GM19035 (cell line): ENCODE data around the gene S100A13.
"Not testable (repeated sequence)": the region's sequence is repeated elsewhere in the genome, so short reads cannot be mapped to it uniquely, and the experiment has no call there.

Experiments
- ATAC-seq: cut with Tn5 transposase; IDR thresholded peaks from one replicate; pipeline ENCODE4 v1.9.1; 2021; ENCODE audit not compliant: unreplicated experiment

The S100A13 gene

GRCh38 chr1:153608742-153609584 lies 18.3 kb downstream of the S100A13 start:
- ATAC-seq: no peak

DNA sequence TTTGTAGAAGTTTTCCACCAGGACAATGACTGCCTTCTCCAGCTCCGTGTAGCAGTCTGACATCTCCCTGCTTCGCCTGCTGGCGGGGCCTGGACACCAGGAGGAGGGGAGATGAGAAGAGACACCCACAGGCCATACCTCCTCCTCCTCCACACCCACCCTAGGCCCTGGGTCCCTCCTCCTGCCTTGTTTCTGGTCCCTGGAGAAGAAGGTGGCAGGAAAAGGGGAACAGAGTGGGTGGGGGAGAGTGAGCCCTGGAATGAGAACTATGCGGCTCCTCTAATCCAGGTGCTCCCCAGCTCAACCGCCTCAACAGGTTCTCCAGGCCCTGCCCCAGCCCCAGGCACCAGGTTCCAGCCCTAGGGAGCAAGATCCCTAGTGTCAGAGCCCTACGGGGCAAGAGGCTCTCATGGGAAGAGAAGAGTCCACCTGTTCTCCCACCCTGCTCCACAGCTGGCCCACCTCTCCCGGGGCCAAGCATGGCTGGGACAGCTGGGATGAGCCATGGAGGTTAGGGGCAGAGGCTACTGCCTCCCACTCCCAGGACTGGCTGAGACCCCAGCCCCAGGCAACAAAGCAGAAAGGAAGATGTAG lies 19.1 kb downstream of the S100A13 start:
- no peak for ATAC-seq

- no peak for ATAC-seq
These were observed 19.9 kb downstream of the S100A13 start for GRCh38 chr1:153607381-153607780.

DNA sequence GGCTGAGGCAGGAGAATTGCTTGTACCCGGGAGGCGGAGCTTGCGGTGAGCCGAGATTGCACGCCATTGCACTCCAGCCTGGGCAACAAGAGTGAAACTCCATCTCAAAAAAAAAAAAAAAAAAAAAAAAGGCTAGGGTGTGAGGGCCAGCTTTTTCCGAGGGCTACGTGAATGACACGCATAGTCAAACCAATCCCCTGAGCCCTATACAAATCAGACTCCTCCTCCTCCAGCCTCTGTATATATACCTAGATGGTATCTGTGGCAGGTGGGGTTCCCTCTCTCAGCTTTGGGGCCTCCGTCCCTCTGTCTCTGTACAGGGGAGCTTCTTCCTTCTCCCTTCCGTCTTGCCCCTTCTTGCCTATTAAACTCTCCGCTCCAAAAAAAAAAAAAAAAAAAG lies 21.1 kb downstream of the S100A13 start:
- ATAC-seq: no peak

- no peak for ATAC-seq
These were observed 24.6 kb downstream of the S100A13 start for GRCh38 chr1:153602749-153603148.

- no peak for ATAC-seq
These were observed 27.5 kb downstream of the S100A13 start for GRCh38 chr1:153599847-153600246.

DNA sequence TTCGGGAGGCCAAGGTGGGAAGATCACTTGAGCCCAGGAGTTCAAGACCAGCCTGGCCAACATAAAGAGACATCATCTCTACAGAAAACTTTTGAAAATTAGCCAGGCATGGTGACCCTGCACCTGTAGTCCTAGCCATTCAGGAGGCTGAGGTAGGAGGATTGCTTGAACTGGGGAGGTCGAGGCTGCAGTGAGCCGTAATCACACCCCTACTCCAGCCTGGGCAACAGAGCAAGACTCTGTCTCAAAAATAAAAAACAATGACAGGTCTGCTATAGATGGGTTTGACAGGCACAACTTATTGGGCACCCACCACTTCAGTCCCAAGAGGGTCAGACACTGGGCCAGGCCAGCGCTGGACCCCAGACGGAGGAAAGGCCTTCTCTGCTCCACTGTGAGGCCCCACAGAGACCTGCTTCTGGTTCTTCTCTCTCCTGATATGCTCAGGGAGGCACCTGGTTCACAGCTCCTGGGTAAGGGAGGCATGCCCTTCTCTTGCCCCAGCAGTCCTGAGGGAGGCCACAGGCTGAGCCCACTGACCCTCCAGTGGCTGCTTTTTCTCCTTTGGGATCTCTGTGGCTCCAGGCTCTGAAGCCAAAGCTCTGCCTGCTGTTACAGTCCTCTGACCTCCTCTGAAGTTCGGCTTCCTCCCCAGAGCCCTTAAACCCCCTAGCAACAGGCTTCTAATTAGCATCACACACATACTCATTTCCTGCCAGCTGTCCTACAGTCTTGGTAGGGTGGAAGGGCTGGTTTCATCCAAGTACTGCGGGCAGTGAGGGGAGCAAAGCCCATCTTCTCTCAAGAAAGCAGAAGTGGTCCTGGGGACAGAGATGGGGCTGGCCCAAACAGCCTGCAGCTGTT lies 28.8 kb downstream of the S100A13 start:
- peak; percentile 92 for ATAC-seq

DNA sequence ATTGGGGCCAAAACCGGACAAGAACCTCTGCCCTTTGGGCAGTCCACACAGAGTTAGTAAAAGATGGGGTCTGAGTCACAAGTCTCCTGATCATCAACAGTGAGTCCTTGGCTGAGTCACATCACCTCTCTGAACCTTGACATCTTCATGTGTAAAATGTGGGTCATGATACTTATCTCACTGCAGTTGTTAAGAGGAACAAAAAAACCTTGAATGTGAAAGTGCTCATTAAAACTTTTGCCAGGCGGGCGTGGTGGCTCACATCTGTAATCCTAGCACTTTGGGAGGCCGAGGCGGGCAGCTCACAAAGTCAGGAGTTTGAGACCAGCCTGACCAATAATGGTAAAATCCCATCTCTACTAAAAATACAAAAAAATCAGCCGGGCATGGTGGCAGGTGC lies 30.1 kb downstream of the S100A13 start:
- ATAC-seq: no peak

DNA sequence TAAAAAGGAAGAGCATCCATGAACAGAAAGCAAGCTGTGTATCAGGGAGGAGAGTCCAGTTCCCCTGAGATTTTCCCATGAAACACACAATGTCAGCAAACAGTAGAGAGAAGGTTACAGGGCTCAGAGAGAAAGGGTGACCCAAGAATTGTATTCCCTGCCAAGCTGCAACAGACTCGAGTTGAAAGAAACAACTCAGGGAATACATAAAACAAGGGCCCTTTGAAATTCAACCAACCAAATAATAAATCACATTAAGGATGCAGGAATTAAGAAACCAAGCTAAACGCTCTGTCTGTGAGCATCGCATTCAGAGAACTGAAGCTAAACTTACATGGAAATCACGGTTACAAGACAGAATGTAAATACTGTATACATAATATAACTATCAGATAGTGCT lies 34.6 kb downstream of the S100A13 start:
- ATAC-seq: no peak

- no peak for ATAC-seq
These were observed 38.8 kb downstream of the S100A13 start for GRCh38 chr1:153588482-153588881.

DNA sequence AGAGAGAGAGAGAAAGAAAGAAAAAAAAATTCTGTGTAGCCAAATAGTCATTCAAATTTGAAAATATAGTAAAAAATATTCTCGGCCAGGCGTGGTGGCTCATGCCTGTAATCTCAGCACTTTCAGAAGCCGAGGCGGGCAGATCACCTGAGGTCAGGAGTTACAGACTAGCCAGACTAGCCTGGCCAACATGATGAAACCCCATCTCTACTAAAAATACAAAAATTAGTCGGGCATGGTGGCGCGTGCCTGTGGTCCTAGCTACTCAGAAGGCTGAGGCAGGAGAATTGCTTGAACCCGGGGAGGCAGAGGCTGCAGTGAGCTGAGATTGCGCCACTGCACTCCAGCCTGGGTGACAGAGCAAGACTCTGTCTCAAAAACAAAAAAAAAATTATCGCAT lies 39.3 kb downstream of the S100A13 start:
- ATAC-seq: not testable (repeated sequence)

DNA sequence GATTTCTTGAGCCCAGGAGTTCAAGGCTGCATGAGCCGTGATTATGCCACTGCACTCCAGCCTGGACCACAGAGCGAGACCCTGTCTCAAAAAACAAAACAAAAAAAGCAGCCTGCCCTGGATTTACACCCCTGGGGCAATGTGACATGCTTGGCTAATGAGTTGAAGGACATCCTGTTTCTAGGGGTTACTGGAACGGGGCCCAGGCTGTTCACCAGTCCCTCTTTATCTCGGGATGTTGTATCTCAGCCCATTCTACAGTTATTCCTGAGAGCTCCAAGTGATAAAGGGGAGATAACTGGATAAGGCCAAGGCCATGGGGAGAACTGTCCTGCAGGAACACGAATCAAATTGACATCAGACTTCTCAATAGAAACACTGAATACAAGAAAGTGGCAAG lies 40.0 kb downstream of the S100A13 start:
- ATAC-seq: no peak

DNA sequence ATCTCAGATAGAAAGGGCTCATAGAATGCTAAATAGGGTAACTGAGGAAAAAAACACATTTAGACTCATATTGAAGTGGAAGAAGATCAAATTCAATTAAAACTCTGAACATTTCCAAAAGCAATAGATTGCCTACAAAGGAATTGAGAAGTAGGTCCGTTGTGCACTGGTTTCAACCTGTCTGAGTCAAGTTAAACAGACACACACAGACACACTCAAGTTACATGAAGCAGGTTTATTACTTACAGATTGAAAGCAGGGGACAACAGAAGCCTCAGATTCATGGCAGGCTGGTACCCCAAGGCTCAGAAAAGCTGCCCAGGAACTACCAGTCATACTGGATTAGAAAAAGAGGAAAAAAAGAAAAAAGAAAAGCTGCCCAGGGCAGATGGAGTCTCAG lies 41.0 kb downstream of the S100A13 start:
- ATAC-seq: no peak

DNA sequence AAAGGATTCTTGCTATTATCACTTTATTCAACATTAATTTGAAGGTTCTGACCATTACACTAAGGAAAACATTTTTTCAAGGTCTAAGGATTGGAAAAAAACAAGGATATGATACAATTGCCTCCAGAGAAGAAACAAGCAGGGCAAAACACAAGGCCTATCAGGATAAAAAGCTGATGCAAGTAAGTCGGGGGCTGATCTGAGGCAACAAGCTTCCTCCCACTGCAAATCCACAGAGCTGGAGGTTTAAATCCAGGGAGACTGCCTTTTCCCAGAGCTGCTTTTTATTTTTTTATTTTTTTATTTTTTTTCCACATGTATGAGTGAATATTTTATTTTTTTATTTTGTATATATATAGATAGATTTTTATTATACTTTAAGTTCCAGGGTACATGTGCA lies 42.3 kb downstream of the S100A13 start:
- ATAC-seq: no peak

- ATAC-seq: no peak
These were observed 43.3 kb downstream of the S100A13 start for GRCh38 chr1:153583976-153584375.

- not testable (repeated sequence) for ATAC-seq
These were observed 43.8 kb downstream of the S100A13 start for GRCh38 chr1:153583514-153583913.

DNA sequence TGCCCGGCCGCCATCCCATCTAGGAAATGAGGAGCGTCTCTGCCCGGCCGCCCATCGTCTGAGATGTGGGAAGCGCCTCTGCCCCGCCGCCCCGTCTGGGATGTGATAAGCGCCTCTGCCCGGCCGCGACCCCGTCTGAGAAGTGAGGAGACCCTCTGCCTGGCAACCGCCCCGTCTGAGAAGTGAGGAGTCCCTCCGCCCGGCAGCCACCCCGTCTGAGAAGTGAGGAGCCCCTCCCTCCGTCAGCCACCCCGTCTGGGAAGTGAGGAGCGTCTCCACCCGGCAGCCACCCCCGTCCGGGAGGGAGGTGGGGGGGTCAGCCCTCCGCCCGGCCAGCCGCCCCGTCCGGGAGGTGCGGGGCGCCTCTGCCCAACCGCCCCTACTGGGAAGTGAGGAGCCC lies 44.5 kb downstream of the S100A13 start:
- ATAC-seq: not testable (repeated sequence)

- no peak for ATAC-seq
These were observed 48.4 kb downstream of the S100A13 start for GRCh38 chr1:153578936-153579335.

GRCh38 chr1:153578490-153578889 lies 48.8 kb downstream of the S100A13 start:
- ATAC-seq: no peak

DNA sequence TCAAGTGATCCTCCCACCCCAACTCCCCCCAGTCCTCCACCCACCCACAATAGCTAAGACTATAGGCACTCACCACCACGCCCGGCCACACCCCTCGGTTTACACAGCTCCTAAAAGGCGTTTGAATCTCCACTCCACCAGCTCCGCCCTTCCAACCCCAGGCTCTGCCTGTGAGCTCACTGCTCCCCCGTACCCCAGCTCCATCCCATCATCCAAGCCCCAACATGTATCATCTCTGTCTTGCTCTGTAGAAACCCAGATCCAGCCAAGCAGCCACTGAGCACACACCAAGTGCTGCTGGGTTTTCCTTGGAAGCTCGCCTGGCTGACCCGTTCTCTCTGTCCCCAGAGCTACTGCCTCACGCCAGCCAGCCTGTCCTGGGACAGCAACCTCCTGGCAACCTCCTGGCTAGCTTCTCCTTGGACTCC lies 49.7 kb downstream of the S100A13 start:
- ATAC-seq: no peak

GRCh38 chr1:153577138-153577537 lies 50.2 kb downstream of the S100A13 start:
- ATAC-seq: no peak

DNA sequence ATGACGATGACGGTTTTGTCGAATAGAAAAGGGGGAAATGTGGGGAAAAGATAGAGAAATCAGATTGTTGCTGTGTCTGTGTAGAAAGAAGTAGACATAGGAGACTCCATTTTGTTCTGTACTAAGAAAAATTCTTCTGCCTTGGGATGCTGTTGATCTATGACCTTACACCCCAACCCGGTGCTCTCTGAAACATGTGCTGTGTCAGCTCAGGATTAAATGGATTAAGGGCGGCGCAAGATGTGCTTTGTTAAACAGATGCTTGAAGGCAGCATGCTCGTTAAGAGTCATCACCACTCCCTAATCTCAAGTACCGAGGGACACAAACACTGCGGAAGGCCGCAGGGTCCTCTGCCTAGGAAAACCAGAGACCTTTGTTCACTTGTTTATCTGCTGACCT lies 51.8 kb downstream of the S100A13 start:
- not testable (repeated sequence) for ATAC-seq
